GM10248 (cell line): ENCODE results near the gene SNTG2.

Experiments
- CTCF ChIA-PET: fragments of 300-600 bp; sonication (Branson Sonifier 250); formaldehyde crosslinking; extraction: SDS; loops from one replicate; lab custom pipeline; 2021; ENCODE audit warnings: antibody characterized with exemption; lab: Yijun Ruan, JAX
- POLR2A ChIA-PET: fragments of 350-650 bp; sonication (Branson Sonifier 250); formaldehyde crosslinking; extraction: SDS; loops from one replicate; lab custom pipeline; 2020; ENCODE audit warnings: antibody characterized with exemption; lab: Yijun Ruan, JAX
- DNase-seq: peaks from one replicate; pipeline ENCODE4 v3.0.0; 2012; ENCODE audit errors: extremely low spot score
- CTCF ChIP-seq: IDR thresholded peaks from 2 replicates; pipeline ENCODE4 v1.5.1; 2012; ENCODE audit warnings: mild to moderate bottlenecking, low read depth; ENCODE audit errors: extremely low read depth, missing control alignments, control extremely low read depth

The SNTG2 gene

GRCh38 chr2:1032030-1032429 lies 81.4 kb downstream of the SNTG2 start:
- POLR2A ChIA-PET: no interaction called here

GRCh38 chr2:1033069-1033468 lies 82.4 kb downstream of the SNTG2 start:
- no peak for DNase-seq
- TF ChIP-seq CTCF: no peak
- ChIA-PET POLR2A (no interaction called here), CTCF (no interaction called here)

More at GRCh38 chr2:1032030-1032429, 81.4 kb downstream of the SNTG2 start:
- TF ChIP-seq CTCF: no peak
- DNase-seq: no peak
- CTCF ChIA-PET: no interaction called here

- ChIA-PET POLR2A (no interaction called here), CTCF (no interaction called here)
- no peak for DNase-seq
- no peak for TF ChIP-seq CTCF
These were observed 86.4 kb downstream of the SNTG2 start for GRCh38 chr2:1037066-1037465.

GRCh38 chr2:1039549-1039948 lies 88.9 kb downstream of the SNTG2 start:
- DNase-seq: no peak
- CTCF ChIA-PET: no interaction called here
- POLR2A ChIA-PET: no interaction called here
- no peak for TF ChIP-seq CTCF

GRCh38 chr2:1041012-1041805 lies 90.6 kb downstream of the SNTG2 start:
- DNase-seq: no peak
- POLR2A ChIA-PET: no interaction called here
- no peak for TF ChIP-seq CTCF
- CTCF ChIA-PET: no interaction called here

GRCh38 chr2:1045109-1045508 lies 94.5 kb downstream of the SNTG2 start:
- CTCF ChIA-PET: no interaction called here
- POLR2A ChIA-PET: no interaction called here
- DNase-seq: no peak
- TF ChIP-seq CTCF: no peak

- ChIA-PET POLR2A (no interaction called here), CTCF (no interaction called here)
- no peak for DNase-seq
- no peak for TF ChIP-seq CTCF
These were observed 95.4 kb downstream of the SNTG2 start for GRCh38 chr2:1046067-1046466.
